HepG2 (cell line): ENCODE data around the gene ID4. TPM values are rescaled to one million over a fixed set of nuclear protein-coding genes. Genes with fewer than 3 reads are reported as not detected.

Experiments used
- ATAC-seq: fragments of 200-7000 bp; cut with Tn5 transposase; 3 replicates; pipeline ENCODE4 v1.9.1; 2020; ENCODE audit warnings: mild to moderate bottlenecking, moderate library complexity
- BruUV-seq: library from RNA; stranded (reverse); fragments of 400-500 nt; replicated peaks from 2 replicates; lab custom pipeline; 2021; lab: Mats Ljungman, UMichigan
- CTCF ChIA-PET: fragments of 300-600 bp; formaldehyde crosslinking; extraction: SDS; loops from one replicate; lab custom pipeline; 2021; ENCODE audit warnings: low total read pairs, inconsistent platforms, low intra/inter-chr PET ratio; lab: Yijun Ruan, JAX
- POLR2A ChIA-PET: fragments of 350-600 bp; sonication (Branson Sonifier 250); formaldehyde crosslinking; loops from one replicate; lab custom pipeline; 2020; ENCODE audit warnings: antibody characterized with exemption, inconsistent platforms; lab: Yijun Ruan, JAX
- DNase-seq: peaks from one replicate; pipeline ENCODE4 v3.0.0-alpha.2; 2015; ENCODE audit warnings: low spot score
- FAIRE-seq: peaks from 3 replicates; lab custom pipeline; 2011; peaks lifted over from hg19 to GRCh38; lab: Jason Lieb, UNC
- H2AFZ ChIP-seq: one replicate; pipeline ENCODE4 v1.6.1; 2011; ENCODE audit warnings: low read length, inconsistent platforms
- H3K27ac ChIP-seq: fragments of 300-600 bp; 3 replicates; pipeline ENCODE4 v1.8.0; 2011; ENCODE audit warnings: mixed run types, mild to moderate bottlenecking, mixed read lengths, low read length, inconsistent platforms; ENCODE audit not compliant: insufficient read depth; ENCODE audit errors: extremely low read length
- H3K27me3 ChIP-seq, 2 experiments: fragments of 200-600 bp in 1 of 2; 2 replicates in 1 of 2; 3 replicates in 1 of 2; pipeline versions ENCODE4 v1.6.0 to v1.8.0; 2011; ENCODE audit warnings: low read length in 2 of 2, mild to moderate bottlenecking in 2 of 2, moderate library complexity in 2 of 2, inconsistent platforms in 1 of 2; ENCODE audit not compliant: insufficient read depth in 2 of 2, control insufficient read depth in 1 of 2
- H3K36me3 ChIP-seq, 2 experiments: fragments of 200-600 bp in 1 of 2; replicated peaks in 1 of 2; 2 replicates in 1 of 2; 3 replicates in 1 of 2; pipeline versions ENCODE4 v1.5.1 to v1.8.0; 2011; ENCODE audit warnings: low read length in 2 of 2, inconsistent platforms in 1 of 2; ENCODE audit not compliant: insufficient read depth in 2 of 2, control insufficient read depth in 1 of 2
- H3K4me1 ChIP-seq: 2 replicates; pipeline ENCODE4 v1.5.1; 2012; ENCODE audit warnings: low read length, inconsistent platforms; ENCODE audit not compliant: insufficient read depth
- H3K4me2 ChIP-seq: 2 replicates; pipeline ENCODE4 v1.6.0; 2011; ENCODE audit warnings: low read depth, low read length, inconsistent platforms
- H3K4me3 ChIP-seq, 3 experiments: fragments of 200-600 bp in 1 of 3; sonication (generic), shearing (Covaris generic) in 1 of 3; replicated peaks in 1 of 3; 2 replicates each; pipeline ENCODE4 v1.5.1; 2011 to 2016; ENCODE audit warnings: low read length in 3 of 3, inconsistent platforms in 2 of 3, low read depth in 2 of 3, mild to moderate bottlenecking in 2 of 3, control low read depth in 1 of 3, mixed read lengths in 1 of 3; ENCODE audit not compliant: insufficient read depth in 1 of 3
- H3K79me2 ChIP-seq: one replicate; pipeline ENCODE4 v1.6.1; 2011; ENCODE audit warnings: low read length, inconsistent platforms; ENCODE audit not compliant: insufficient read depth
- H3K9ac ChIP-seq: 2 replicates; pipeline ENCODE4 v1.6.0; 2011; ENCODE audit warnings: mild to moderate bottlenecking, low read depth, low read length, inconsistent platforms; ENCODE audit not compliant: insufficient read depth
- H3K9me3 ChIP-seq: 2 replicates; pipeline ENCODE4 v1.5.1; 2012; ENCODE audit warnings: mild to moderate bottlenecking, low read length
- H4K20me1 ChIP-seq: 2 replicates; pipeline ENCODE4 v1.6.0; 2011; ENCODE audit warnings: inconsistent platforms, mild to moderate bottlenecking, low read length, moderate library complexity; ENCODE audit not compliant: insufficient read depth
- CENPX ChIP-seq: sonication (generic); formaldehyde crosslinking; IDR thresholded peaks from 2 replicates; pipeline ENCODE4 v1.9.0; 2021; ENCODE audit warnings: mild to moderate bottlenecking, missing genetic modification reagents, moderate library complexity
- NAIF1 ChIP-seq: sonication (generic); formaldehyde crosslinking; IDR thresholded peaks from 2 replicates; pipeline ENCODE4 v1.5.0; 2020; ENCODE audit warnings: mild to moderate bottlenecking, missing genetic modification reagents, borderline replicate concordance
- PCBP2 ChIP-seq: fragments of 200-400 bp; formaldehyde crosslinking; optimal IDR thresholded peaks from 2 replicates; pipeline ENCODE3; 2018; ENCODE audit warnings: low read length, low read depth; ENCODE audit not compliant: poor library complexity, severe bottlenecking
- PHF8 ChIP-seq: sonication (generic); formaldehyde crosslinking; IDR thresholded peaks from 2 replicates; pipeline ENCODE4 v1.5.0; 2020; ENCODE audit warnings: missing genetic modification reagents
- PLRG1 ChIP-seq: fragments of 450-650 bp; conservative IDR thresholded peaks from 2 replicates; pipeline ENCODE4 v1.6.1; 2016
- REXO4 ChIP-seq: sonication (generic); formaldehyde crosslinking; IDR thresholded peaks from 2 replicates; pipeline ENCODE4 v1.8.0; 2022; ENCODE audit warnings: missing genetic modification reagents, mild to moderate bottlenecking, borderline replicate concordance
- RXRA ChIP-seq: sonication (generic); formaldehyde crosslinking; IDR thresholded peaks from 2 replicates; pipeline ENCODE4 v1.5.1; 2020; ENCODE audit warnings: missing genetic modification reagents
- ZBTB21 ChIP-seq: sonication (generic); formaldehyde crosslinking; IDR thresholded peaks from 2 replicates; pipeline ENCODE4 v1.4.0; 2020; ENCODE audit warnings: missing genetic modification reagents
- ZNF501 ChIP-seq: sonication (generic); formaldehyde crosslinking; IDR thresholded peaks from 2 replicates; pipeline ENCODE4 v1.5.1; 2020; ENCODE audit warnings: mild to moderate bottlenecking, moderate library complexity, missing genetic modification reagents
- WGBS: methylation state at CpG from one replicate; pipeline ENCODE4 v1.1.6; 2017; ENCODE audit warnings: low lambda C conversion rate; 5-methylcytosine and 5-hydroxymethylcytosine counted together
- in situ Hi-C: cut with HindIII; loops from 2 replicates; pipeline ENCODE4 v1.10.0; 2017; ENCODE audit warnings: low pct_unique_long_range_greater_than_20kb; ENCODE audit not compliant: extremely low pct_ligation_motif_present
- intact Hi-C: fragments of 100-400 bp; cut with micrococcal nuclease; formaldehyde crosslinking; loops from one replicate; pipeline ENCODE4 v1.10.0; 2022; ENCODE audit not compliant: unreplicated experiment
- polyA plus RNA-seq, 8 experiments: library from polyadenylated mRNA; depleted of rRNA in 3 of 8; stranded (reverse) in 7 of 8; unstranded in 1 of 8; fragments of >200 nt; fragmentation: Illumina TruSeq in 4 of 8; extraction: Trizol in 4 of 8; gene quantifications; 2 replicates each; pipeline versions ENCODE4 v1.2.1 to v1.2.3, GENCODE V29; 2011 to 2016; ENCODE audit warnings: low read depth in 4 of 8, missing spikeins in 1 of 8, mixed read lengths in 1 of 8; ENCODE audit not compliant: insufficient read depth in 1 of 8
- total RNA-seq, 5 experiments: library from RNA; depleted of rRNA; stranded (reverse); fragments of >200 nt; fragmentation: Illumina TruSeq; extraction: Trizol; gene quantifications; 2 replicates each; pipeline ENCODE4 v1.2.3, GENCODE V29; 2016; ENCODE audit warnings: low read depth in 1 of 5
- TF ChIP-seq, protein P1 (sequence below): sonication (generic); formaldehyde crosslinking; IDR thresholded peaks from 2 replicates; pipeline ENCODE4 v1.4.0; 2020; ENCODE audit warnings: mild to moderate bottlenecking, low read depth, missing genetic modification reagents
- TF ChIP-seq, protein P2 (sequence below): sonication (generic); formaldehyde crosslinking; conservative IDR thresholded peaks from 2 replicates; pipeline ENCODE4 v1.4.0; 2020; ENCODE audit warnings: missing genetic modification reagents
- TF ChIP-seq, protein P3 (sequence below): sonication (generic); formaldehyde crosslinking; IDR thresholded peaks from 2 replicates; pipeline ENCODE4 v1.8.0; 2022; ENCODE audit warnings: missing genetic modification reagents, mild to moderate bottlenecking, inconsistent platforms, borderline replicate concordance
- TF ChIP-seq, protein P4 (sequence below): sonication (generic); formaldehyde crosslinking; IDR thresholded peaks from 2 replicates; pipeline ENCODE4 v1.5.1; 2020; ENCODE audit warnings: missing genetic modification reagents, mild to moderate bottlenecking, borderline replicate concordance

ID4 gene
- total and polyA plus RNA-seq, 2 of the 13 experiments (the other 11 are each of a cell fraction or from before 2014, with no cell fraction given): 0.20 to 0.44 TPM

DNA sequence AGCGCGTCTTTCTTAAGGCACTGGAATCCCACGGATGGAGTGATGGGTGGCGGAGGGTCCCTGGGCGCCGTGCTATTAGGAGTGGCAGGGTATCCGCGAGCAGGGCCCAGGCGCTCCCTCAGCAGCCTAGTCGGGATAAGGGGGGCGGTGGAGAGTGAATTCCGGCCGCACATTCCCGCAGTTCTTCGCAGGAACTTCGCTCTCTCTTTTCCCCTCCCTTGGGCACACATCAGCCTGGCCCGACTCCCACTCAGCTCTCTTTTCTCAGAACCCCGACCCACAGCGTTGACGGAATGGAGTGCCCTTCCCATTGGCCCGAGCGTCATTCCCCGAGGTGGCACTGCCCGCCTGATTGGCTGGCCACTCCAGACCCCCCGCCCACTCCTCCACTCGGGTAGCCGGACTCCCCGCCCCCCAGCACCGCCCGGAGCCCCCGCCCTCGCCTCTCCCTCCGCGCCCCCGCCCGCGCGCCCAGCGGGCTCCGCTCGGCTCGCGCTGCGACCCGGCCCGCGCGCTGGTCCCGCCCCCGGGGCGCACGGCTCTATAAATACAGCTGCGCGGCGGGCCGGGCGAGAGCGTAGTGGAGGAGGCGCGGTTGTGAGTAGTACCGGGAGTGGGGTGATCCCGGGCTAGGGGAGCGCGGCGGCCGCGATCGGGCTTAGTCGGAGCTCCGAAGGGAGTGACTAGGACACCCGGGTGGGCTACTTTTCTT, at the start of gene ID4 (continued):
- TF ChIP-seq, protein P1, sequence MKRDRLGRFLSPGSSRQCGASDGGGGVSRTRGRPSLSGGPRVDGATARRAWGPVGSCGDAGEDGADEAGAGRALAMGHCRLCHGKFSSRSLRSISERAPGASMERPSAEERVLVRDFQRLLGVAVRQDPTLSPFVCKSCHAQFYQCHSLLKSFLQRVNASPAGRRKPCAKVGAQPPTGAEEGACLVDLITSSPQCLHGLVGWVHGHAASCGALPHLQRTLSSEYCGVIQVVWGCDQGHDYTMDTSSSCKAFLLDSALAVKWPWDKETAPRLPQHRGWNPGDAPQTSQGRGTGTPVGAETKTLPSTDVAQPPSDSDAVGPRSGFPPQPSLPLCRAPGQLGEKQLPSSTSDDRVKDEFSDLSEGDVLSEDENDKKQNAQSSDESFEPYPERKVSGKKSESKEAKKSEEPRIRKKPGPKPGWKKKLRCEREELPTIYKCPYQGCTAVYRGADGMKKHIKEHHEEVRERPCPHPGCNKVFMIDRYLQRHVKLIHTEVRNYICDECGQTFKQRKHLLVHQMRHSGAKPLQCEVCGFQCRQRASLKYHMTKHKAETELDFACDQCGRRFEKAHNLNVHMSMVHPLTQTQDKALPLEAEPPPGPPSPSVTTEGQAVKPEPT (CRISPR knock-in tag): no peak
- TF ChIP-seq CENPX (CRISPR knock-in tag): no peak
- TF ChIP-seq, all 625 proteins: peak for 1

DNA sequence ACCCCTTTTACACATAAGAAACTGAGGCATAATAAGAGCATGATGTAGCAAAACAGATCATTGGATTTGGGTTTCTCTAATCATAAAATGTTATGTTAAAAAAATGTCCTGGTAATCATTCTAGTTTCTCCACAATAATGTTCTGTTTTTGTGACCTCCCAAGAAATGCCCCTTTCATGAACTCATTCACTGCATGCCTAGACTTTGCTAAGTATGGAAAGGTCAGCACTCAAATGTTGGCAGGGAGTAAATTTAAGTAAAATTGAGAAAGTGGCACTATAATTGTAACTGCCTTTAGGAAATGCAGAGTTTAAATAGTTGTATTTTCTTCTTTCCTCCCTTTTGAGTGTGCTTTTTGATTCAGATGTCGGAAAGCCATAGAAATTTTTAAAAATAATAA, 48.5 kb upstream of the ID4 start:
- ChIA-PET CTCF (no interaction called here), POLR2A (no interaction called here)
- 45% methylated on average over 1 of the region's 1 CpG for WGBS
- ATAC-seq (no peak), FAIRE-seq (no peak), DNase-seq (no peak)
- no peaks in the 10 kb centered on the region for H3K79me2 ChIP-seq
- no peaks in the 10 kb centered on the region for H4K20me1 ChIP-seq
- intact Hi-C loops (no loop called here), in situ Hi-C loops (no loop called here)
- H2AFZ ChIP-seq: no peak overlapping the region
- no peak overlapping the region for H3K4me2 ChIP-seq
- no peaks in the 10 kb centered on the region for H3K27me3 ChIP-seq
- BruUV-seq: no TSS peak
- H3K4me3 ChIP-seq: no peak overlapping the region
- no peaks in the 10 kb centered on the region for H3K4me1 ChIP-seq
- H3K27ac ChIP-seq: no peak overlapping the region
- H3K9ac ChIP-seq: no peak overlapping the region
- H3K36me3 ChIP-seq: no peaks in the 10 kb centered on the region
- H3K9me3 ChIP-seq: no peaks in the 10 kb centered on the region
- TF ChIP-seq, protein P2, sequence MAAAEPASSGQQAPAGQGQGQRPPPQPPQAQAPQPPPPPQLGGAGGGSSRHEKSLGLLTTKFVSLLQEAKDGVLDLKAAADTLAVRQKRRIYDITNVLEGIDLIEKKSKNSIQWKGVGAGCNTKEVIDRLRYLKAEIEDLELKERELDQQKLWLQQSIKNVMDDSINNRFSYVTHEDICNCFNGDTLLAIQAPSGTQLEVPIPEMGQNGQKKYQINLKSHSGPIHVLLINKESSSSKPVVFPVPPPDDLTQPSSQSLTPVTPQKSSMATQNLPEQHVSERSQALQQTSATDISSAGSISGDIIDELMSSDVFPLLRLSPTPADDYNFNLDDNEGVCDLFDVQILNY (CRISPR knock-in tag): no peak
- TF ChIP-seq NAIF1 (no peak), ZNF501 (CRISPR knock-in tag) (no peak), REXO4 (no peak), PCBP2 (no peak), ZBTB21 (CRISPR knock-in tag) (no peak), PHF8 (CRISPR knock-in tag) (no peak), RXRA (no peak), PLRG1 (no peak)
- TF ChIP-seq, protein P3, sequence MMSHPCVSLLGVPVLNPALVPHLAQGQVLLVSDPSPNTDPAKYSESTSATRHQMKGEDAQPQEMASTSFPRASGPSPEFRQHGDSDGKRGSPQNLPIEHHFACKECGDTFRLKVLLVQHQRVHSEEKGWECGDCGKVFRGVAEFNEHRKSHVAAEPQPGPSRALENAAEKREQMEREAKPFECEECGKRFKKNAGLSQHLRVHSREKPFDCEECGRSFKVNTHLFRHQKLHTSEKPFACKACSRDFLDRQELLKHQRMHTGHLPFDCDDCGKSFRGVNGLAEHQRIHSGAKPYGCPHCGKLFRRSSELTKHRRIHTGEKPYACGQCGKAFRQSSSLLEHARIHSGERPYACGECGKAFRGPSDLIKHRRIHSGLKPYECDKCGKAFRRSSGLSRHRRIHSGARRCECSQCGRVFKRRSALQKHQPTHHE (CRISPR knock-in tag): no peak
- TF ChIP-seq, protein P4, sequence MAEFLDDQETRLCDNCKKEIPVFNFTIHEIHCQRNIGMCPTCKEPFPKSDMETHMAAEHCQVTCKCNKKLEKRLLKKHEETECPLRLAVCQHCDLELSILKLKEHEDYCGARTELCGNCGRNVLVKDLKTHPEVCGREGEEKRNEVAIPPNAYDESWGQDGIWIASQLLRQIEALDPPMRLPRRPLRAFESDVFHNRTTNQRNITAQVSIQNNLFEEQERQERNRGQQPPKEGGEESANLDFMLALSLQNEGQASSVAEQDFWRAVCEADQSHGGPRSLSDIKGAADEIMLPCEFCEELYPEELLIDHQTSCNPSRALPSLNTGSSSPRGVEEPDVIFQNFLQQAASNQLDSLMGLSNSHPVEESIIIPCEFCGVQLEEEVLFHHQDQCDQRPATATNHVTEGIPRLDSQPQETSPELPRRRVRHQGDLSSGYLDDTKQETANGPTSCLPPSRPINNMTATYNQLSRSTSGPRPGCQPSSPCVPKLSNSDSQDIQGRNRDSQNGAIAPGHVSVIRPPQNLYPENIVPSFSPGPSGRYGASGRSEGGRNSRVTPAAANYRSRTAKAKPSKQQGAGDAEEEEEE (CRISPR knock-in tag): no peak
